ENCODE data around the gene CELF1. TPM values are rescaled to one million over a fixed set of nuclear protein-coding genes. Genes with fewer than 3 reads are reported as not detected.
A peak's percentile ranks its signal among the peaks of the same experiment; 100 is the strongest.

The CELF1 gene
- total and polyA plus RNA-seq, 2 of the 13 experiments (the other 11 are each of a cell fraction or from before 2014, with no cell fraction given), result 69.0 to 80.1 TPM

GRCh38 chr11:47435687-47436086 is 117.2 kb downstream of the CELF1 start (continued):
- TF ChIP-seq, protein P1, sequence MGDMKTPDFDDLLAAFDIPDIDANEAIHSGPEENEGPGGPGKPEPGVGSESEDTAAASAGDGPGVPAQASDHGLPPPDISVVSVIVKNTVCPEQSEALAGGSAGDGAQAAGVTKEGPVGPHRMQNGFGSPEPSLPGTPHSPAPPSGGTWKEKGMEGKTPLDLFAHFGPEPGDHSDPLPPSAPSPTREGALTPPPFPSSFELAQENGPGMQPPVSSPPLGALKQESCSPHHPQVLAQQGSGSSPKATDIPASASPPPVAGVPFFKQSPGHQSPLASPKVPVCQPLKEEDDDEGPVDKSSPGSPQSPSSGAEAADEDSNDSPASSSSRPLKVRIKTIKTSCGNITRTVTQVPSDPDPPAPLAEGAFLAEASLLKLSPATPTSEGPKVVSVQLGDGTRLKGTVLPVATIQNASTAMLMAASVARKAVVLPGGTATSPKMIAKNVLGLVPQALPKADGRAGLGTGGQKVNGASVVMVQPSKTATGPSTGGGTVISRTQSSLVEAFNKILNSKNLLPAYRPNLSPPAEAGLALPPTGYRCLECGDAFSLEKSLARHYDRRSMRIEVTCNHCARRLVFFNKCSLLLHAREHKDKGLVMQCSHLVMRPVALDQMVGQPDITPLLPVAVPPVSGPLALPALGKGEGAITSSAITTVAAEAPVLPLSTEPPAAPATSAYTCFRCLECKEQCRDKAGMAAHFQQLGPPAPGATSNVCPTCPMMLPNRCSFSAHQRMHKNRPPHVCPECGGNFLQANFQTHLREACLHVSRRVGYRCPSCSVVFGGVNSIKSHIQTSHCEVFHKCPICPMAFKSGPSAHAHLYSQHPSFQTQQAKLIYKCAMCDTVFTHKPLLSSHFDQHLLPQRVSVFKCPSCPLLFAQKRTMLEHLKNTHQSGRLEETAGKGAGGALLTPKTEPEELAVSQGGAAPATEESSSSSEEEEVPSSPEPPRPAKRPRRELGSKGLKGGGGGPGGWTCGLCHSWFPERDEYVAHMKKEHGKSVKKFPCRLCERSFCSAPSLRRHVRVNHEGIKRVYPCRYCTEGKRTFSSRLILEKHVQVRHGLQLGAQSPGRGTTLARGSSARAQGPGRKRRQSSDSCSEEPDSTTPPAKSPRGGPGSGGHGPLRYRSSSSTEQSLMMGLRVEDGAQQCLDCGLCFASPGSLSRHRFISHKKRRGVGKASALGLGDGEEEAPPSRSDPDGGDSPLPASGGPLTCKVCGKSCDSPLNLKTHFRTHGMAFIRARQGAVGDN (CRISPR knock-in tag; IDR thresholded peaks at IDR 0.05), result peak; percentile 70
- TF ChIP-seq ZNF513 (CRISPR knock-in tag; conservative IDR thresholded peaks at IDR 0.05), result no peak
- peak; percentile 79 for TF ChIP-seq PAXIP1 (CRISPR knock-in tag; conservative IDR thresholded peaks at IDR 0.05)
- TF ChIP-seq ZNF652 (CRISPR knock-in tag; IDR thresholded peaks at IDR 0.05; ENCODE audit: borderline replicate concordance, low read depth), result no peak
- TF ChIP-seq GLI4 (CRISPR knock-in tag; IDR thresholded peaks at IDR 0.05; ENCODE audit: borderline replicate concordance), result no peak
- TF ChIP-seq RORA (CRISPR knock-in tag; IDR thresholded peaks at IDR 0.05), result peak; percentile 91; the same call in 1 of the 2 replicates
- TF ChIP-seq NFE2L2 (IDR thresholded peaks at IDR 0.05; ENCODE audit: low read length), result no peak
- TF ChIP-seq PHF21A (CRISPR knock-in tag; IDR thresholded peaks at IDR 0.05), result 0 out of 2 replicates have a peak, but pooled peaks have one; percentile 36
- TF ChIP-seq ZNF296 (CRISPR knock-in tag; conservative IDR thresholded peaks at IDR 0.05), result 0 out of 2 replicates have a peak, but pooled peaks have one; percentile 49
- TF ChIP-seq NFKB2 (CRISPR knock-in tag; IDR thresholded peaks at IDR 0.05; ENCODE audit: borderline replicate concordance), result no peak
- no peak for TF ChIP-seq ZBTB49 (CRISPR knock-in tag; IDR thresholded peaks at IDR 0.05; ENCODE audit: borderline replicate concordance)
- TF ChIP-seq, protein P2, sequence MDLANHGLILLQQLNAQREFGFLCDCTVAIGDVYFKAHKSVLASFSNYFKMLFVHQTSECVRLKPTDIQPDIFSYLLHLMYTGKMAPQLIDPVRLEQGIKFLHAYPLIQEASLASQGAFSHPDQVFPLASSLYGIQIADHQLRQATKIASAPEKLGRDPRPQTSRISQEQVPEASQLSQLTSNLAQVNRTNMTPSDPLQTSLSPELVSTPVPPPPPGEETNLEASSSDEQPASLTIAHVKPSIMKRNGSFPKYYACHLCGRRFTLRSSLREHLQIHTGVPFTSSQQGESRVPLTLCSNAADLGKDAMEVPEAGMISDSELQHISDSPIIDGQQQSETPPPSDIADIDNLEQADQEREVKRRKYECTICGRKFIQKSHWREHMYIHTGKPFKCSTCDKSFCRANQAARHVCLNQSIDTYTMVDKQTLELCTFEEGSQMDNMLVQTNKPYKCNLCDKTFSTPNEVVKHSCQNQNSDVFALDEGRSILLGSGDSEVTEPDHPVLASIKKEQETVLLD (CRISPR knock-in tag; IDR thresholded peaks at IDR 0.05; ENCODE audit: low read depth), result no peak
- TF ChIP-seq, protein P3, sequence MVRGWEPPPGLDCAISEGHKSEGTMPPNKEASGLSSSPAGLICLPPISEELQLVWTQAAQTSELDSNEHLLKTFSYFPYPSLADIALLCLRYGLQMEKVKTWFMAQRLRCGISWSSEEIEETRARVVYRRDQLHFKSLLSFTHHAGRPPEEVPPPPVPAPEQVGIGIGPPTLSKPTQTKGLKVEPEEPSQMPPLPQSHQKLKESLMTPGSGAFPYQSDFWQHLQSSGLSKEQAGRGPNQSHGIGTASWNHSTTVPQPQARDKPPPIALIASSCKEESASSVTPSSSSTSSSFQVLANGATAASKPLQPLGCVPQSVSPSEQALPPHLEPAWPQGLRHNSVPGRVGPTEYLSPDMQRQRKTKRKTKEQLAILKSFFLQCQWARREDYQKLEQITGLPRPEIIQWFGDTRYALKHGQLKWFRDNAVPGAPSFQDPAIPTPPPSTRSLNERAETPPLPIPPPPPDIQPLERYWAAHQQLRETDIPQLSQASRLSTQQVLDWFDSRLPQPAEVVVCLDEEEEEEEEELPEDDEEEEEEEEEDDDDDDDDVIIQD (CRISPR knock-in tag; IDR thresholded peaks at IDR 0.05; ENCODE audit: low read depth), result no peak
- TF ChIP-seq ZNF317 (CRISPR knock-in tag; IDR thresholded peaks at IDR 0.05), result no peak
- no peak for TF ChIP-seq NFATC3 (CRISPR knock-in tag; IDR thresholded peaks at IDR 0.05)
